K562 (cell line): ENCODE data around the gene HOXB5. TPM values are rescaled to one million over a fixed set of nuclear protein-coding genes. Genes with fewer than 3 reads are reported as not detected.

ENCODE experiments used
- E2F4 ChIP-seq: sonication (generic); formaldehyde crosslinking; IDR thresholded peaks from 2 replicates; pipeline ENCODE4 v1.8.0; 2022; ENCODE audit warnings: mild to moderate bottlenecking, low read depth, missing genetic modification reagents
- MYBL2 ChIP-seq, 2 experiments: fragments of 450-650 bp in 1 of 2; sonication (generic) in 1 of 2; formaldehyde crosslinking in 1 of 2; IDR thresholded peaks; 2 replicates each; pipeline versions ENCODE4 v1.6.1 to v1.8.1; 2017 to 2022; ENCODE audit warnings: borderline replicate concordance in 1 of 2, inconsistent platforms in 1 of 2, low read depth in 1 of 2, mild to moderate bottlenecking in 1 of 2, missing genetic modification reagents in 1 of 2, moderate library complexity in 1 of 2
- NFRKB ChIP-seq: fragments of 450-650 bp; IDR thresholded peaks from 2 replicates; pipeline ENCODE4 v1.6.1; 2016; ENCODE audit warnings: low read depth
- PBX2 ChIP-seq, 2 experiments: IDR thresholded peaks in 1 of 2; conservative IDR thresholded peaks in 1 of 2; 2 replicates each; pipeline ENCODE4 v1.6.1; 2016; ENCODE audit warnings: low read depth in 2 of 2, mild to moderate bottlenecking in 1 of 2, missing compliant biosample characterization in 1 of 2, missing genetic modification characterization in 1 of 2, moderate library complexity in 1 of 2
- POLR2AphosphoS5 ChIP-seq: IDR thresholded peaks from 2 replicates; pipeline ENCODE4 v1.6.1; 2011; ENCODE audit warnings: mild to moderate bottlenecking, low read depth, low read length, moderate library complexity; ENCODE audit not compliant: control insufficient read depth, insufficient read depth
- RAD21 ChIP-seq, 2 experiments: fragments of 250-450 bp in 1 of 2; fragments of 450-650 bp in 1 of 2; sonication (Bioruptor Pico) in 1 of 2; formaldehyde crosslinking in 1 of 2; IDR thresholded peaks in 1 of 2; conservative IDR thresholded peaks in 1 of 2; 2 replicates each; pipeline versions ENCODE4 v1.4.0 to v1.8.0; 2020 to 2022; ENCODE audit warnings: mild to moderate bottlenecking in 2 of 2, moderate library complexity in 1 of 2
- RBFOX2 ChIP-seq: fragments of 200-400 bp; formaldehyde crosslinking; IDR thresholded peaks from 2 replicates; pipeline ENCODE4 v1.6.1; 2017; ENCODE audit warnings: low read depth, mild to moderate bottlenecking, low read length, moderate library complexity
- RNF2 ChIP-seq: sonication (generic); IDR thresholded peaks from 2 replicates; pipeline ENCODE4 v1.6.1; 2016
- RNF219 ChIP-seq: fragments of 250-450 bp; sonication (Bioruptor Pico); IDR thresholded peaks from 2 replicates; pipeline ENCODE4 v1.5.0; 2022; ENCODE audit warnings: mild to moderate bottlenecking
- SAFB ChIP-seq: fragments of 200-400 bp; formaldehyde crosslinking; IDR thresholded peaks from 2 replicates; pipeline ENCODE4 v1.6.1; 2017; ENCODE audit warnings: low read depth, low read length, borderline replicate concordance
- TAF1 ChIP-seq: IDR thresholded peaks from 2 replicates; pipeline ENCODE4 v1.6.1; 2011; ENCODE audit warnings: mild to moderate bottlenecking, low read length, moderate library complexity; ENCODE audit not compliant: insufficient read depth, control insufficient read depth, severe bottlenecking; ENCODE audit errors: extremely low read depth
- TCF7 ChIP-seq: sonication (generic); IDR thresholded peaks from 2 replicates; pipeline ENCODE4 v1.6.1; 2016; ENCODE audit warnings: antibody characterized with exemption, borderline replicate concordance
- TOE1 ChIP-seq, 2 experiments: fragments of 450-650 bp in 1 of 2; sonication (generic) in 1 of 2; formaldehyde crosslinking in 1 of 2; IDR thresholded peaks; 2 replicates each; pipeline versions ENCODE4 v1.7.1 to v1.8.0; 2016 to 2022; ENCODE audit warnings: borderline replicate concordance in 2 of 2, mild to moderate bottlenecking in 2 of 2, antibody characterized with exemption in 1 of 2, inconsistent platforms in 1 of 2, low read depth in 1 of 2, missing genetic modification reagents in 1 of 2, moderate library complexity in 1 of 2
- TSC22D4 ChIP-seq: fragments of 450-650 bp; IDR thresholded peaks from 2 replicates; pipeline ENCODE4 v1.6.1; 2016; ENCODE audit warnings: missing genetic modification characterization, missing biosample characterization, control low read depth
- ZNF133 ChIP-seq: fragments of 250-450 bp; sonication (Bioruptor Pico); IDR thresholded peaks from 2 replicates; pipeline ENCODE4 v1.4.0; 2020; ENCODE audit warnings: mild to moderate bottlenecking
- ZNF395 ChIP-seq: fragments of 200-800 bp; sonication (Bioruptor generic); IDR thresholded peaks from 2 replicates; pipeline ENCODE4 v1.6.1; 2017; ENCODE audit warnings: missing genetic modification characterization, missing compliant biosample characterization
- ZNF41 ChIP-seq: fragments of 250-450 bp; sonication (Bioruptor Pico); conservative IDR thresholded peaks from 2 replicates; pipeline ENCODE4 v1.4.0; 2020; ENCODE audit warnings: mild to moderate bottlenecking
- ZNF57 ChIP-seq: fragments of 450-650 bp; formaldehyde crosslinking; IDR thresholded peaks from 2 replicates; pipeline ENCODE4 v1.4.0; 2020; ENCODE audit warnings: mild to moderate bottlenecking, moderate library complexity
- polyA plus RNA-seq, 8 experiments: library from polyadenylated mRNA; depleted of rRNA in 4 of 8; stranded (reverse) in 5 of 8; unstranded in 3 of 8; fragments of >200 nt; fragmentation: Nextera tagmentation in 2 of 8; fragmentation: Illumina TruSeq in 1 of 8; extraction: Ambion mirVana in 2 of 8; extraction: Trizol in 1 of 8; gene quantifications; 2 replicates each; pipeline versions ENCODE4 v1.2.1 to v1.2.3, GENCODE V29; 2011 to 2014; ENCODE audit warnings: inconsistent platforms in 1 of 8, missing spikeins in 1 of 8
- total RNA-seq, 7 experiments: library from RNA; depleted of rRNA in 6 of 7; stranded (reverse); fragments of >200 nt in 6 of 7; fragmentation: Illumina TruSeq in 2 of 7; extraction: Trizol in 2 of 7; gene quantifications; 2 replicates each; pipeline versions ENCODE4 v1.2.1 to v1.2.3, GENCODE V29; 2011 to 2021; ENCODE audit warnings: low replicate concordance in 1 of 7

Gene HOXB5
- total and polyA plus RNA-seq, 9 of the 15 experiments (the other 6 are each of a cell fraction or from before 2014, with no cell fraction given), result 0.24 to 2.7 (median 0.65) TPM

GRCh38 chr17:48577330-48577945 lies 16.1 kb downstream of the HOXB5 start (continued):
- TF ChIP-seq ZNF395 (CRISPR knock-in tag), result no peak
- no peak for TF ChIP-seq PBX2 (CRISPR knock-in tag; IDR thresholded peaks at IDR 0.05; ENCODE audit: low read depth)
- TF ChIP-seq PBX2 (tag; conservative IDR thresholded peaks at IDR 0.05; ENCODE audit: low read depth), result peak; percentile 27; the same call in 1 of the 2 replicates
- no peak for TF ChIP-seq MYBL2 (IDR thresholded peaks at IDR 0.05; ENCODE audit: low read depth)
- TF ChIP-seq MYBL2 (CRISPR knock-in tag; IDR thresholded peaks at IDR 0.05; ENCODE audit: borderline replicate concordance), result no peak
- TF ChIP-seq RAD21 (CRISPR knock-in tag; conservative IDR thresholded peaks at IDR 0.05 in 1 of 2, IDR thresholded peaks at IDR 0.05 in 1 of 2), result no peak
- 0 out of 2 replicates have a peak, but pooled peaks have one; percentile 12 for TF ChIP-seq RNF2
- TF ChIP-seq NFRKB, result peak; percentile 4; the same call in 1 of the 2 replicates
- TF ChIP-seq TCF7, result no peak
- TF ChIP-seq RNF219, result no peak
- TF ChIP-seq SAFB, result peak; percentile 38; the same call in 1 of the 2 replicates
- peak; percentile 33 for TF ChIP-seq TAF1
- TF ChIP-seq ZNF41 (CRISPR knock-in tag), result no peak
- TF ChIP-seq RBFOX2, result peak; percentile 42; the same call in 1 of the 2 replicates
- no peak for TF ChIP-seq ZNF133 (CRISPR knock-in tag)
- TF ChIP-seq TOE1 (IDR thresholded peaks at IDR 0.05; ENCODE audit: borderline replicate concordance), result no peak
- no peak for TF ChIP-seq TOE1 (CRISPR knock-in tag; IDR thresholded peaks at IDR 0.05; ENCODE audit: borderline replicate concordance, low read depth)
- TF ChIP-seq TSC22D4, result no peak
- TF ChIP-seq E2F4, result 0 out of 2 replicates have a peak, but pooled peaks have one; percentile 22
- TF ChIP-seq ZNF57 (CRISPR knock-in tag), result no peak
- TF ChIP-seq POLR2AphosphoS5, result peak; percentile 57; the same call in 1 of the 2 replicates
